ENCODE measurements around the gene SRSF4. TPM values are rescaled to one million over a fixed set of nuclear protein-coding genes. Genes with fewer than 3 reads are reported as not detected.

Gene SRSF4
- total and polyA plus RNA-seq, 2 donors (not counting 1 experiment from before 2014, with no cell fraction given) = 51.4 to 61.9 TPM

DNA sequence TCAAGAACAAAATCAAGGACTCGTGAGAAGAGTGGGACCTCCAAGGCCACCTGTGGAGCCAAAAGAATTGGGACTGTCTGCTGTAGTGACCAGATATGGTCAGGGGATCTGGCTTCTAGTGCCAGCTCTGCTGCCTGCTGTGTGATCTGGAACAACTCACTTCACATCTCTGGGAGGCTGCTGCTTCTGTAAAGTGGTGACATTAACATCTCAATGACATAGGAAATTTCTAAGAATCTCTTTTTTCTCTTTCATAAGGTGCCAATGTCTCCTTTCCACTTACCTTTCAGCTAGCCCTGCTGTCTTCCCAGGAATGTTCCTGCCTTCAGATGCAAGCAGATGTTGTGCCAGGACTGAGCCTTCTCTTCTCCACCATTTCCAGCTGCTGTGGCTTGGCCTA is 5.0 kb upstream of the SRSF4 start:
- Histone ChIP-seq H3K4me1 (ENCODE audit: control insufficient read depth, extremely low read depth, insufficient read depth, low read length) (peaks cover 3% of the 10 kb centered on the region), H3K9ac (ENCODE audit: insufficient read depth, low read length) (no peak overlapping the region), H3K27me3 (ENCODE audit: control insufficient read depth, insufficient read depth, low read length) (no peaks in the 10 kb centered on the region), H3K27ac (ENCODE audit: insufficient read depth, low read length) (no peak overlapping the region), H3K36me3 (ENCODE audit: control insufficient read depth, insufficient read depth, low read length) (no peaks in the 10 kb centered on the region), H3K4me3 (replicated peaks in 1 of 4; ENCODE audit: control extremely low read depth in 1 of 4, insufficient read depth in 1 of 4, low read depth in 3 of 4, low read length in 4 of 4) (no peak overlapping the region), H3K79me2 (ENCODE audit: control insufficient read depth, insufficient read depth, low read length) (no peaks in the 10 kb centered on the region), H3K4me2 (ENCODE audit: extremely low read depth, insufficient read depth, low read length) (no peak overlapping the region), H2AFZ (ENCODE audit: low read length) (no peak overlapping the region), H3K9me3 (ENCODE audit: control insufficient read depth, insufficient read depth, low read depth, low read length) (no peaks in the 10 kb centered on the region), H4K20me1 (ENCODE audit: control insufficient read depth, extremely low read depth, insufficient read depth, low read length) (no peaks in the 10 kb centered on the region)
- DNase-seq (ENCODE audit: low read depth in 2 of 2) = no peak
- no peak for TF ChIP-seq EZH2 (IDR thresholded peaks at IDR 0.05; ENCODE audit: low read length, missing control alignments)
- TF ChIP-seq, protein P1, sequence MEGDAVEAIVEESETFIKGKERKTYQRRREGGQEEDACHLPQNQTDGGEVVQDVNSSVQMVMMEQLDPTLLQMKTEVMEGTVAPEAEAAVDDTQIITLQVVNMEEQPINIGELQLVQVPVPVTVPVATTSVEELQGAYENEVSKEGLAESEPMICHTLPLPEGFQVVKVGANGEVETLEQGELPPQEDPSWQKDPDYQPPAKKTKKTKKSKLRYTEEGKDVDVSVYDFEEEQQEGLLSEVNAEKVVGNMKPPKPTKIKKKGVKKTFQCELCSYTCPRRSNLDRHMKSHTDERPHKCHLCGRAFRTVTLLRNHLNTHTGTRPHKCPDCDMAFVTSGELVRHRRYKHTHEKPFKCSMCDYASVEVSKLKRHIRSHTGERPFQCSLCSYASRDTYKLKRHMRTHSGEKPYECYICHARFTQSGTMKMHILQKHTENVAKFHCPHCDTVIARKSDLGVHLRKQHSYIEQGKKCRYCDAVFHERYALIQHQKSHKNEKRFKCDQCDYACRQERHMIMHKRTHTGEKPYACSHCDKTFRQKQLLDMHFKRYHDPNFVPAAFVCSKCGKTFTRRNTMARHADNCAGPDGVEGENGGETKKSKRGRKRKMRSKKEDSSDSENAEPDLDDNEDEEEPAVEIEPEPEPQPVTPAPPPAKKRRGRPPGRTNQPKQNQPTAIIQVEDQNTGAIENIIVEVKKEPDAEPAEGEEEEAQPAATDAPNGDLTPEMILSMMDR (conservative IDR thresholded peaks at IDR 0.05 in 1 of 2, IDR thresholded peaks at IDR 0.05 in 1 of 2; ENCODE audit: low read depth in 1 of 2, low read length in 2 of 2) = no peak

DNA sequence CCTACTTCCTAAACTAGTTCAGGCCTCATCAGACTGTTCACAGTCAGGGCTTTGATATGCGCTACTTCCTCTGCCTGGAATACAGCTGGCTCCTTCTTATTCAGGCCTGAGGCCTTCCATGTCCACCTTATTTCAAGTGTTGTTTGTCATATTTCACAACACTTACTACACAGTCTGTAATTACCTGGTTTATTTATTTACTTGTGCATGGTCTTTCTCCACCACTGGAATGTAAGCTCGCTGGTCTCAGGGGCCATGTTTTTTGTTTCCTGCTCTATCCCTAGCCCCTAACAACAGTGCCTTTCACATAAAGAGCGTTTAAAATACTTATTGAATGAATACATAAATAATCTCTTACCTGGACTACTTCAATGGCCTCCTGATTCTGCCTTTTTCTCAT is 4.6 kb upstream of the SRSF4 start:
- Histone ChIP-seq H3K4me2 (ENCODE audit: extremely low read depth, insufficient read depth, low read length) (no peak overlapping the region), H3K27ac (ENCODE audit: insufficient read depth, low read length) (no peak overlapping the region), H4K20me1 (ENCODE audit: control insufficient read depth, extremely low read depth, insufficient read depth, low read length) (no peaks in the 10 kb centered on the region), H3K9me3 (ENCODE audit: control insufficient read depth, insufficient read depth, low read depth, low read length) (no peaks in the 10 kb centered on the region), H3K27me3 (ENCODE audit: control insufficient read depth, insufficient read depth, low read length) (no peaks in the 10 kb centered on the region), H3K36me3 (ENCODE audit: control insufficient read depth, insufficient read depth, low read length) (no peaks in the 10 kb centered on the region), H3K4me1 (ENCODE audit: control insufficient read depth, extremely low read depth, insufficient read depth, low read length) (peaks cover 3% of the 10 kb centered on the region), H3K79me2 (ENCODE audit: control insufficient read depth, insufficient read depth, low read length) (peaks cover 3% of the 10 kb centered on the region), H3K9ac (ENCODE audit: insufficient read depth, low read length) (no peak overlapping the region), H2AFZ (ENCODE audit: low read length) (no peak overlapping the region), H3K4me3 (replicated peaks in 1 of 4; ENCODE audit: control extremely low read depth in 1 of 4, insufficient read depth in 1 of 4, low read depth in 3 of 4, low read length in 4 of 4) (no peak overlapping the region)
- TF ChIP-seq, protein P1 (conservative IDR thresholded peaks at IDR 0.05 in 1 of 2, IDR thresholded peaks at IDR 0.05 in 1 of 2; ENCODE audit: low read depth in 1 of 2, low read length in 2 of 2) = no peak
- TF ChIP-seq EZH2 (IDR thresholded peaks at IDR 0.05; ENCODE audit: low read length, missing control alignments) = no peak
- no peak for DNase-seq (ENCODE audit: low read depth in 2 of 2)

DNA sequence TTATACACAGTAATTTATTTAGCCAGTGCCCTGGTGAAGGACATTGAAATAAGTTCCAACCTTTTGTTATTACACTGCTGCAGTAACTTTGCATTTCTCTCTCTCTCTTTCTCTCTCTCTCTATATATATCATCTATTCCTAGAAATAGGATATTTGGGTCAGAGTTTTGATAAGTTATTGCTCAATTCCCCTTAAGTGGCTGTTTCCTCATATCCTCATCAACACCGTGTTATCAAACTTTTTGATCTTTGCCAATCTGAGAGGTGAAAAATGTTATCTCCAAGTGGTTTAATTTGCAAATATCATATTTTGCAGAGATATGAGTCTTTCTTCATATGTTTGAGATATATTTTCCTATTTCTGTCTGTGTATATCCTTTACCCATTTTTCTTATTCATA is 1.6 kb upstream of the SRSF4 start:
- Histone ChIP-seq H3K4me2 (ENCODE audit: extremely low read depth, insufficient read depth, low read length) (no peak overlapping the region), H3K27ac (ENCODE audit: insufficient read depth, low read length) (no peak overlapping the region), H3K9ac (ENCODE audit: insufficient read depth, low read length) (no peak overlapping the region), H3K4me3 (replicated peaks in 1 of 4; ENCODE audit: control extremely low read depth in 1 of 4, insufficient read depth in 1 of 4, low read depth in 3 of 4, low read length in 4 of 4) (no peak overlapping the region), H3K9me3 (ENCODE audit: control insufficient read depth, insufficient read depth, low read depth, low read length) (no peaks in the 10 kb centered on the region), H3K79me2 (ENCODE audit: control insufficient read depth, insufficient read depth, low read length) (peaks cover 33% of the 10 kb centered on the region), H2AFZ (ENCODE audit: low read length) (no peak overlapping the region), H3K27me3 (ENCODE audit: control insufficient read depth, insufficient read depth, low read length) (no peaks in the 10 kb centered on the region), H3K4me1 (ENCODE audit: control insufficient read depth, extremely low read depth, insufficient read depth, low read length) (peaks cover 3% of the 10 kb centered on the region), H3K36me3 (ENCODE audit: control insufficient read depth, insufficient read depth, low read length) (peaks cover 2% of the 10 kb centered on the region), H4K20me1 (ENCODE audit: control insufficient read depth, extremely low read depth, insufficient read depth, low read length) (peaks cover 5% of the 10 kb centered on the region)
- DNase-seq (ENCODE audit: low read depth in 2 of 2) = no peak
- TF ChIP-seq, protein P1 (conservative IDR thresholded peaks at IDR 0.05 in 1 of 2, IDR thresholded peaks at IDR 0.05 in 1 of 2; ENCODE audit: low read depth in 1 of 2, low read length in 2 of 2) = no peak
- no peak for TF ChIP-seq EZH2 (IDR thresholded peaks at IDR 0.05; ENCODE audit: low read length, missing control alignments)

All from fibroblast of lung (primary cell).